Epithelial cell of esophagus (primary cell): ENCODE data around the gene LRTM2.

Experiments
- DNase-seq: peaks from one replicate; pipeline ENCODE4 v3.0.0; 2010; ENCODE audit warnings: low read depth
- H3K4me3 ChIP-seq: 2 replicates; pipeline ENCODE4 v1.5.1; 2011; ENCODE audit warnings: mild to moderate bottlenecking, low read length, control low read depth
- TF ChIP-seq, protein P1 (sequence below): IDR thresholded peaks from 2 replicates; pipeline ENCODE4 v1.5.1; 2011; ENCODE audit warnings: low read depth, mild to moderate bottlenecking, low read length, control low read depth, inconsistent platforms; ENCODE audit not compliant: insufficient read depth; ENCODE audit errors: missing control alignments

Gene LRTM2

DNA sequence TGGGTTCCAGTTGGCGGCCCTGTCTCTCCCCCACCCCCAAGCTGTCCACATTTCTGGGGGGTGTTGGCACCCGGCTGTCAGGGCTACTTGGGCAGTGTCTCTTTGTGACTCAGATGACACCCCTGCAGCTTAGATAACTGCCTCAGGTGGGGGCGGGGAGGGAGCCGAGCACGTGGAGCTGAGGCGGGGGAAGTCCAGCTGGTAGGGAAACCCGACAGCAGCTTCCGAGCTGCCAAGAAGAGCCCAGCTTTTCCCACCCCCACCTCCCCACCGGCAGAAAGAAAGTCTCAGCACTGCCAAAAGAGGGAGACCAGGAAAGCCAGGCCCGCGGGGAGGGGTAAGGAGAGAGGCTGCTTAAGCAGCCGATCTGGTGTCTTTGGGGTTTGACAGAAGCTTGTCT, 1.4 kb downstream of the LRTM2 start:
- H3K4me3 ChIP-seq = no peak overlapping the region
- DNase-seq = no peak
- TF ChIP-seq, protein P1, sequence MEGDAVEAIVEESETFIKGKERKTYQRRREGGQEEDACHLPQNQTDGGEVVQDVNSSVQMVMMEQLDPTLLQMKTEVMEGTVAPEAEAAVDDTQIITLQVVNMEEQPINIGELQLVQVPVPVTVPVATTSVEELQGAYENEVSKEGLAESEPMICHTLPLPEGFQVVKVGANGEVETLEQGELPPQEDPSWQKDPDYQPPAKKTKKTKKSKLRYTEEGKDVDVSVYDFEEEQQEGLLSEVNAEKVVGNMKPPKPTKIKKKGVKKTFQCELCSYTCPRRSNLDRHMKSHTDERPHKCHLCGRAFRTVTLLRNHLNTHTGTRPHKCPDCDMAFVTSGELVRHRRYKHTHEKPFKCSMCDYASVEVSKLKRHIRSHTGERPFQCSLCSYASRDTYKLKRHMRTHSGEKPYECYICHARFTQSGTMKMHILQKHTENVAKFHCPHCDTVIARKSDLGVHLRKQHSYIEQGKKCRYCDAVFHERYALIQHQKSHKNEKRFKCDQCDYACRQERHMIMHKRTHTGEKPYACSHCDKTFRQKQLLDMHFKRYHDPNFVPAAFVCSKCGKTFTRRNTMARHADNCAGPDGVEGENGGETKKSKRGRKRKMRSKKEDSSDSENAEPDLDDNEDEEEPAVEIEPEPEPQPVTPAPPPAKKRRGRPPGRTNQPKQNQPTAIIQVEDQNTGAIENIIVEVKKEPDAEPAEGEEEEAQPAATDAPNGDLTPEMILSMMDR = no peak

DNA sequence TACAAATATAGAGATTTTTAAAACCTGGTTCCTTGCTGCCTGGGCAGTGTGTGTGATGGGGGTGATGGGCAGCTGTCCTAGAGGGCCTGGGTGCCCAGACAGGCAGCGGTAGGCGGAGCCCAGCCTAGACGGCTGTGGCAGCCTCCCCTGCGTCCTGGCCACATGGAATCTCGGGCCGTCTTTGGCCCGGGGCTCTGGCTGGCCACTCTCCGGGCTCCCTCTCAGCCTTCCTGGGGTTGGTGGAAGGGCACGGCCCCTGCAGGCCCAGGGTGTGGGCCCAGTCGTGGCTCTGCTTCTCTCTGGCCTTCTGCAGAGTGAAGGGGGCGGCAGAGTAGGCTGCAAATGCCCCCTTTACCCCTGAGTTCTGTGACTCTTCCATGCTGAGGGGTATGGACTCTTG, 2.3 kb downstream of the LRTM2 start:
- DNase-seq = no peak
- TF ChIP-seq, protein P1 = no peak
- H3K4me3 ChIP-seq = no peak overlapping the region

DNA sequence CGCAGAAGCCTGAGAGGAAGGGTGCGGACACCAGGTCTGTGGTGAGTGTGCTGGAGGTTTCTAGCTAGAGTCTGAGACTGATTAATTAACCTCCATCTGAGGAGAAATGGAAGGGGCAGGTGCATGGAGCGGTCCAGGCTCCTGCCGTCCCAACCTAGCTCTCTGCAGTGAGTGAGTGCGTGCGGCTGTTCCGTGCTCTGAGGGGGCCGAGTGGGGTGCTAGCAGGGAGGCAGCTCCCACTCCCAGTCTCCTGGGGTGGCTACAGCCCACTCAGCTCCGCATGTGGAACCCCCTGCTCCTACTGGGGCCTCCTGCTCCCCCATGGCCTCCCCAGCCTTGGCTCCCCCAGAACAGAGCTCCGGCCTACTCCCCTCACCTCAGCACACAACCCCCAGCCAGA, 2.9 kb downstream of the LRTM2 start:
- H3K4me3 ChIP-seq = no peak overlapping the region
- TF ChIP-seq, protein P1 = no peak
- DNase-seq = no peak

DNA sequence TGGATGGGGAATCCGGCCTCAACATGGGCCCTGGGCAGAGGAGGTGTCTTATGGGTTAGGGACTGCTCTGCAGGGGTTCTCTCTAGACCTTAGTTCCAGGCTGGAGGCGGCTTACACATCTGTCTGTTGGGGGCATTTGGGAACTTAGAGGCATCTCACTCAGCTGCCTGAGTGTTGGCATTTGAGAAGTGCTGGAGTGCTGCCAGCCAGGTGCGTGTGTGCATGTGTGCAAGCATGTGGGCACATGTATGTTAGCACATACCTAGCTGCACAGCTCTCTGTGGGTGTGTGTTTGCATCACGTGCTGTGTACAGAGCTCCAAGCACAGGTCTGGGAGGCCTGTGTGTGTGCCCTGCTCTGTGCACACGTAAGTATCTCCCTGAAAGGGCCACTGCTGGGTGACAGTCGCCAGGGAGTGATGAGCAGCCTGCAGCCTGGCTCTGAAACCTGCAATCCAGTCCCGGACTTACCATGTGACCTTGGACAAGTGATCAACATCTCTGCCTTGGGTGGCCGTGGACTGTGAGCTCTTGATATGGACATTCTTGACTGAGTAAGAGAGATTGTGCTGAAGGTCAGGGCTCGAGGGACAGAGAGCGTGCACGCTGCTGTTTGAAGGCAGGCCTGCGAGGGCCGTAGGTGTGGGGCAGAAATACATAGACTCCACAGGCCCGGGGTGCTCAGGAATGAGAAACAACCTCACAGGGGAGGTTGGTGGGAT, 5.2 kb downstream of the LRTM2 start:
- TF ChIP-seq, protein P1 = no peak
- no peak overlapping the region for H3K4me3 ChIP-seq

DNA sequence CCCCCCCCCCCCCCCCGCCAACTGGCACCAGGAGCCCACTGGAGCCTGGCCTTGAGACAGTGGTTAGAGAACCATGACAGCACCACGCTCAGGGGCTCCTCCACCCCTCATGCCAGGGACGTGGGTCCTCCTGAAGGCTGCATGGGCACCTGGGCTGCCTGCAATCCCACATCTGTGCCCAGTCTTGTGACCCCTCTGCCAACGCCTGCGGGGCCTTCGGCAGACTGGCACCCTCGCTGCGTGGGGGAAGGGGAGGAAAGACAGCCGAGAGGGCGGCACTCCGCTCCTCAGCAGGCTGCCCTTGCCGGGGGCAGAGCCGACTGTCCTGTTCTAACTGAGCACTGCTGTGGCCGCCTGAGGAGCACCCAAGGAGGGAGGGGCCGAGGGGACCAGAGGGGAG, 6.0 kb downstream of the LRTM2 start:
- no peak overlapping the region for H3K4me3 ChIP-seq
- TF ChIP-seq, protein P1 = no peak

More for the DNA sequence above, 5.2 kb downstream of the LRTM2 start:
- no peak for DNase-seq

DNA sequence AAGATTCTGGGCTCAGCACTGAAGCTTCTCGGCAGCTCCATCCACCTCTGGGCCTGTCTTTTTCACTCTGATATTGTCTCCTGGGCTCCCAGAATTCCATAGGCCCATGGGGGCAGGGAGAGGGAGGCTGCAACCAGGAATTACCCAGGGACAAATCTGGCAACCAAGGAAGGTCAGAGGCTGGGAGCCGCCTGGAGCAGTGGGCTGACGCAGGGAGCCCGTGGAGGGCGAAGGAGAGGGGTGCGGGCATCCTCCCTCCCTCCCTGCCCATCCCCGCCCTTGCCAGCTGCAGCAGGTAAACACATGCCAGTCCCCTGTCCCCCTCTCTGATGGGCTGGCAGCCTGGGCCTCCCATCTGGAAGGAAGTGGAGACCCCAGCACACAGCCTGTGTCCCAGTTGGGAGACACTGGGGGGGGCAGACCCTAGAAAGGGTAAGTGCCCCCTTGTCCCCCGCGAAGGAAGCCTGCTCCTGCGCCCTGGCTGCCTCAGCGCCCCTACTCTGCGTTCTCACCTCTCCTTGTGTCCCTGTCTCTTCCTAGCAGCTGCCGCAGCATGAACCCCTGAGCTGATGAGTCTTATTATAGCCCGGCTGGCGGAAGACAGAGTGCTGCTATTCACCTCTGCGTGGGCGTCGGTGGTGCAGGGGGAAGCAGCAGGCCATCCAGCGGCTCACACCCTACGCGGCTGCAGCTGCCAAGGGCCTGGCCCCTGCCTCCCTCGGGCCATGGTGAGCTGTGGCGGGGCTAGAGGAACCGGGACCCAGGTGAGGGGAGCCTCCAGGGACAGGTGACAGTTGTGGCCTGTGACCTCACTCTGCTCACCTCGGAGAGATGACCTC, 6.7 kb downstream of the LRTM2 start:
- TF ChIP-seq, protein P1 = no peak
- no peak overlapping the region for H3K4me3 ChIP-seq
- DNase-seq = no peak

More for the DNA sequence above, 6.0 kb downstream of the LRTM2 start:
- DNase-seq = no peak
